CD1c-positive myeloid dendritic cell (primary cell): Measurements from ENCODE around the gene TBXAS1.

Source experiments
- DNase-seq: peaks from one replicate; pipeline ENCODE4 v3.0.0-alpha.2; 2016; ENCODE audit errors: extremely low spot score

The TBXAS1 gene

DNA sequence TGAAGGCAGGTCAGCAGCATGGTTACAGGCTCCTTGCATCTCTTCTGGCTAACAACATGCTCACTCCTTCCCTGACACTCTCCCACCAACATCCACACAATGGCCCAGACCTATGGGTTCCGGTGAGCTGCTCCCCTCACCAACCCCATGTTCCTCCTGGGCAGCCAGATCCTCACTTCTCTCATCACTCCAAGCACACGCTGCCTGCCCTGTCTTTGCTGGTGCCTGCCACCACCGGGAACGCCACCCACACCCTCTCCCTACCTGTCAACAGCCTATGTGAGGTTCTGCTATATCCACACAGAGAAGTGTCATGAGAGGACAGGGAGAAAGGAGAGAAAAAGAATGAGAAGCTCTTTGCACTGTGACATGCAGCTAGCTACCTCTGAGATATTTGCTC, 219.1 kb downstream of the TBXAS1 start:
- DNase-seq: no peak

- no peak for DNase-seq
Observed at GRCh38 chr7:140048989-140049338, 219.9 kb downstream of the TBXAS1 start.

DNA sequence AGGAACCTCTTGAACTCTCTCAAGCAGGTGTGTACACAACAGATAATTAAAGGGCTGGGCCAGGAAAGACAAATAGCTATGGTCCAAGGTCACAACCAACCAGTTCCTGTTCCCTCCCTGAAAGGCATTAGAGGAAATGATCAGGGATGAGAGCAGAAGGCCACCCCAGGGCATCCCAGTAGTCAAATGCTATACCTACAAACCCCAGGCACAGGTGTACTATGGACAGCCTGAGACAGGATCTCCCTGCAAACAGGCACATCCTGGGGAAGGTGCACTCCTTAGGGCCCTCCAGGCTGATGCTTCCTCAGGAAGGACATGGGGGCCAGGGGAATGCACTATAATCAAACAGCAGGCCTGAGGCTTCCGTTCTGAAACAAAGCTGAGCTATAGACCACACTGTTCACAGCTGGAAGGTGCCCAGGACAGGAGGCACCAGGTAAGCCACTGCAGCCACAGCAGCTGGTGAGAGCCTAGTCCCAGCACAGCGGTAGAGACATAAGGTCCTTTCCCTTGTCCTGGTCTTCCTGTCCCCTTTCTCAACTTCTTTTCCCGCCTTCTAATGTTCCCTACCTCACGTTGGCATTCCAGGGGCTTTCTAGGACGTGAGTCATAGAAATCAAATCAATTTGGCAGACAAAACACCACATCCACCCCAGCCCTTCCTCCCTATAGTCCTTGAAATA, 220.4 kb downstream of the TBXAS1 start:
- DNase-seq: no peak

DNA sequence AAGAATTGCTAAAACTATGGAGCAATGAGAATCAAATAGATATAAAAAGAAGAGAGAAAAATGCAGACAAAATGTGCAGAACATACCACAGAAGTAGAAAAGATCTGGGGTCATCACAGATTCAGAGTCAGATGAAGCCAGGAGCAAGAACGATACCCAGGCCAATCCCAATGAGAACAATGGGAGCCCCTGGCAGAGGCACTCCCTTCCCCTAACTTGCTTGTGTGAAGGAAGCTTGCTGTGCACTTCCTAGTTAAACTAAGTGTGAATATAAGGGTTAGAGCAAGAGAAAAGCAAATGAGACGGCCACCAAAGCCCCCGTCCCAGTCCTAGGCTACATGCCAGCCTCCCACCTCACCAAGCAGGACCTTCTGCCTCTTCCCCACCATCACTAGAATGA, 221.0 kb downstream of the TBXAS1 start:
- DNase-seq: no peak

DNA sequence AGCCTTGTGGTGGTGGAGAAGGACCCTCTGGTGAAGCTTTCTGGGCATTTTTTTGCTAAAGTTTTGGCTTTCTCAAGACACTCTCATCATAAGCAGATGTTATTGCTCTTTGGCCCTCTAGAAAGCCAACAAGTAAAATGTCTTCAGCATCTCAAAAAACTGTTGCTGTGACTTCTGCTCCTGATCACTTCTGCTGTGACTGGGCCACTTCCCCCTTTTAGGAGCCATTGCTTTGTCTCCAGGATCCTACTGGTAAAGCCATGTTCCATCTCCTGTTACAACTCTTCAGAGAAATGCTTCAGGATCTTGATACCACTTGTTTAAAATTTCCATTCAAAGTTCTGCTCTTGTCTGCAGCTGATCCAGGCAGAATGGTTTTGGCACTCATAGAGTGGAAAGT, 222.8 kb downstream of the TBXAS1 start:
- peak; percentile 62 for DNase-seq

- no peak for DNase-seq
Observed at GRCh38 chr7:140053812-140054539, 224.9 kb downstream of the TBXAS1 start.

GRCh38 chr7:140054751-140055150, 225.7 kb downstream of the TBXAS1 start:
- DNase-seq: no peak

GRCh38 chr7:140055833-140056232, 226.8 kb downstream of the TBXAS1 start:
- no peak for DNase-seq

DNA sequence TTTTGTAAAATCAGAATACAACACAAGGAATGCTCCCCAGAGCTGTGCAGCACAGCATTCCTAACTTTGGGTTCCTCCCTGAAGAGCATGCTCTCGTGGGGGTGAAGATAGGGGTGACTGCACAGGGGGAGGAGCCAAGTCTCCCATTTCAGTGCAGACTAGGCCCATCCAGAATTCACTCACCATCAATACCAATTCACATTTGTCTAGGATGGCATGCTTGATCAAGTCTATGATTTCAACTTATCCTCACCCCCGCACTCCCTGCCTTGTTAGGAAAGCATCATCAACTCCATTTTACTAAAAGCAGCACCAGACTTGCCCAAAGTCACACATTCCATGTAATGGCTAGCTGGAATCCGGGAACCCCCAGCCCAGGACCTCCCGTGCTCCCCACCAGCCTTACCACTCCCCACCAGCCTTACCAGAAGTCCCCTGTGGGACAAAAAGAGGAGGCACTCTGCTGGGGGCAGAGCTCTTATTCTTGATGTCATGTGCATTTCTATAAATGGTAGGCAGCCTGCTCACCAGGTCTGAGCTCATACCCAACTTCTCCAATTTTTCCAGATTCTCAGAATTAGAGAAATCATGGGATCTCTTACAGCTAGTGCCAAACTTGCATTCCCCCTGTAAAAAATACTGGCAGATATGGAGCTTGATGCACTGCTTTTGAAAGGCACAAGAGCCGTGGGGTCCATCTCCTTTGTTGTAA, 227.5 kb downstream of the TBXAS1 start:
- peak; percentile 77 for DNase-seq

DNA sequence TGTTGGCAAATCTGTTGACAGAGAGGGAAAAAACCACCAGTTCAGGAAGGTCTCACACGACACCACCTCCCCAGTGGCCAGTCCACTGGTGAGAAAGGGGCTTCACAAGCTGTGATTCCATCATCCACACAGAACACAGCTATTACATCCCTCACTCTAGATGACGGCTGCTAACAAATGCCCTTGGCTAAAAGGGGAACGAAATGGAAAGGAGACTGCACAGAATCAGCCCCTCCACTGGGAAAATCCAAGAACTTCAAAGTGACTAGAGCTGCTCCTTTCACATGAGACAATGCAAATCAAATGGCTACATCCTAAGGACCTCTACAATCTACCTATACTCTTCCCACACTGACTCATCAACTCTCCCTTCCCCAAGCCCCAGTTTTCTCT, 228.1 kb downstream of the TBXAS1 start:
- DNase-seq: no peak

GRCh38 chr7:140058517-140058916, 229.5 kb downstream of the TBXAS1 start:
- no peak for DNase-seq

- no peak for DNase-seq
Observed at GRCh38 chr7:140059273-140060242, 230.5 kb downstream of the TBXAS1 start.

DNA sequence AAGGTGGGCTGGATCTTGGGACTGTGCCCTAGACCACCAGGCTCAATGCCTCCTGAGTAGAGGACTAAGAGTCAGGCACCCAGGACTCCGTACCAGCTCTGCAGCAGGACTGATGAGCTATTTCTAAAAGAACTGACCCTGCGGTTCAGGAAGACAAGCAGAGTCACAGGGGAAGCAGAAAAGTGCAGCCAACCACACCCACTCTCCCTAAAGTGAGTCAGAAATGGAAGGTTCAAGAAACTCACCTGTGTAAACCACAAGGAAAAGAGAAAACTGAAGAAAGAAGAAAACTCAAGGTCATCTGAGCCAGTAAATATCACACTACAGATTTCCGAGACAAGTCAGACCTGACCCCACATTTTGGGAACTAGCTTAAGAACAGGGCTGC, 231.2 kb downstream of the TBXAS1 start:
- DNase-seq: no peak

GRCh38 chr7:140060788-140061606, 231.9 kb downstream of the TBXAS1 start:
- DNase-seq: no peak

DNA sequence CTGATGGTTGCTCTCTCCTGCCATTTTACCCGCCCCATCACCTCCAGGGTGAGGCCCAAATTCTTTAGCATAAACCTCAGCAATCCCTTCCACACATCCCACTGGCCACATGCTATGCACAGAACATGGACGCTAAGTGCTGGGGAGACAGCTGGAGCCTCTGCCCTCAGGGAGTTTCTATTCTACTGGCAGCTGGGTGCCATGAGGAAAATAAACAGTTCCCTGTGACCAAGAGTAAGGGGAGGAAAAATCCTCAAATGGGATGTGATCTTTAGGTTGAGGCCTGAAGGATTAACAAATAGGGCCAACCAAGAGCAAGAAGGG, 232.5 kb downstream of the TBXAS1 start:
- no peak for DNase-seq

DNA sequence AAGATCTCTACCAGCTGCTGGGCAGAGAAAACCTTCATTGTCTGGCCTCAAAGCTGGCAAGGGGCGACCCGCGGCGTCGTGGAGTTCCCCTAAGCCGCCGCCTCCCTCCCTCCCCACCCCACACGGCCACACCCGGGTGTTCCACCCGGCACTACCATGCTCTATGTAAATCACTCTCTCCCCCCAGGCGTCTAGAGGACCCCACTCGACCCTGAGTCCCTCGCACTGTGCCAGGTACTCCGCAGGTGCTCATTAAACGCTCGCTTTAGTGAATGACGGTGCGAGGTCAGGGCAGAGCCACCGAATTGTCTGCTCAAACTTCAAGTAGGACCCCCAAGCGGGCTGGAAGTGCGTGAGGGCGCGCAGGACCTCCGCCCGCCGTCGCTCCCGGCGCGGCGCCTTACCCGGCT, 233.1 kb downstream of the TBXAS1 start:
- peak; percentile 47 for DNase-seq

- peak; percentile 97 for DNase-seq
Observed at GRCh38 chr7:140062528-140063299, 233.7 kb downstream of the TBXAS1 start, which contains the start of gene PARP12. PARP12 (minus strand) TSS chr7:140062951; CDS start chr7:140062847, 104 bp downstream.

GRCh38 chr7:140067052-140067451, 238.0 kb downstream of the TBXAS1 start:
- no peak for DNase-seq

DNA sequence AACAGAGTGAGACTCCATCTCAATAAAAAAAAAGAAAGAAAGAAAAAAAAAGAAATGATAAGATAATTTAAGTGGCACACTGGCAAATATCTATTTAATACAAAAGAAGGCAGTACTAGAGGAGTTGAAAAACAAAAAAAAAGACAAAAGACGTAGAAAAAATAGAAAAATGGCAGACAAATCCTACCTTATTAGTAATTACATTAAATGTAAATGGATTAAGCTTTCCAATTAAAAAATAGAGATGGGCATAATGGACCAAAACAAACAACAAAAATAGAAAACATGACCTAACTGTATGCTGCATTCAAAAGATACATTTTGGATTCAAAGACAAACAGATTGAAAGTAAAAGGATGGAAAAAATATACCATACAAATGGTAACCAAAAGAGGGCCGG, 239.0 kb downstream of the TBXAS1 start:
- DNase-seq: no peak

GRCh38 chr7:140069298-140069949, 240.4 kb downstream of the TBXAS1 start:
- DNase-seq: no peak
